ENCODE results near the gene FAM228A. TPM values are rescaled to one million over a fixed set of nuclear protein-coding genes. Genes with fewer than 3 reads are reported as not detected.

Gene FAM228A
- total and polyA plus RNA-seq, 2 donors (not counting 1 experiment from before 2014, with no cell fraction given): 0.07 TPM; not detected in 1

GRCh38 chr2:24239553-24239952, 64.7 kb downstream of the FAM228A start:
- ChIA-PET CTCF (no interaction called here), POLR2A (no interaction called here)
- Mint-ChIP-seq H3K4me3 (no peak overlapping the region), H3K27ac (no peak overlapping the region), H3K27me3 (no peaks in the 10 kb centered on the region), H3K9me3 (ENCODE audit: insufficient read depth) (no peaks in the 10 kb centered on the region), H3K4me1 (peaks cover 2% of the 10 kb centered on the region)
- intact Hi-C loops (cut with micrococcal nuclease): no loop called here
- H3K27me3 ChIP-seq (replicated peaks in 1 of 4; ENCODE audit: control extremely low read depth in 1 of 4, control insufficient read depth in 3 of 4, insufficient read depth in 4 of 4, low read length in 3 of 4): no peaks in the 10 kb centered on the region
- no peak overlapping the region for H3K4me3 ChIP-seq (ENCODE audit: control extremely low read depth in 1 of 5, extremely low read depth in 1 of 5, insufficient read depth in 1 of 5, low read depth in 2 of 5, low read length in 4 of 5)
- DNase-seq (no peak), ATAC-seq (ENCODE audit: low read depth) (no peak)
- no CpG with 5 or more reads among the region's 1 CpG for WGBS (ENCODE audit: insufficient coverage)
- no peak for TF ChIP-seq EZH2 (IDR thresholded peaks at IDR 0.05; ENCODE audit: borderline replicate concordance, insufficient read depth, low read depth, low read length, poor library complexity, severe bottlenecking)
- TF ChIP-seq CTCF (IDR thresholded peaks at IDR 0.05): no peak
- H4K20me1 ChIP-seq (ENCODE audit: control insufficient read depth, insufficient read depth, low read length, poor library complexity, severe bottlenecking): no peaks in the 10 kb centered on the region
- no peak overlapping the region for H3K4me2 ChIP-seq (replicated peaks; ENCODE audit: low read depth, low read length, poor library complexity, severe bottlenecking)
- H3K79me2 ChIP-seq (ENCODE audit: control insufficient read depth, insufficient read depth, low read length): no peaks in the 10 kb centered on the region
- no peak overlapping the region for H3K9ac ChIP-seq (ENCODE audit: low read length)
- peaks cover 0 to 55% of the 10 kb centered on the region in 2 experiments for H3K36me3 ChIP-seq (replicated peaks in 1 of 2; ENCODE audit: control extremely low read depth in 1 of 2, control insufficient read depth in 1 of 2, extremely low read depth in 1 of 2, insufficient read depth in 2 of 2, low read length in 1 of 2)
- no peak overlapping the region for H2AFZ ChIP-seq (ENCODE audit: insufficient read depth, low read depth, low read length, poor library complexity, severe bottlenecking)
- no peaks in the 10 kb centered on the region for H3K9me3 ChIP-seq (ENCODE audit: control extremely low read depth in 1 of 3, control insufficient read depth in 2 of 3, insufficient read depth in 1 of 3, low read length in 2 of 3)
- no peaks in the 10 kb centered on the region for H3K4me1 ChIP-seq (ENCODE audit: control insufficient read depth in 2 of 2, insufficient read depth in 2 of 2, low read length in 2 of 2)
- H3K27ac ChIP-seq (ENCODE audit: low read length in 2 of 2): no peak overlapping the region

Other genes starting within 250 kb of the FAM228A start
- 90.8 and 95.4 TPM in 2 replicates for gene ATAD2B, start 247.9 kb upstream of the FAM228A start, total RNA-seq
- 5.1 and 7.3 TPM in 2 replicates for gene ATAD2B, start 247.9 kb upstream of the FAM228A start, polyA plus RNA-seq
- 13.4 and 14.2 TPM in 2 replicates for gene UBXN2A, start 234.6 kb upstream of the FAM228A start, total RNA-seq
- gene UBXN2A, start 234.6 kb upstream of the FAM228A start, polyA plus RNA-seq: 2.7 and 2.8 TPM in 2 replicates
- gene MFSD2B, start 165.0 kb upstream of the FAM228A start, total RNA-seq: not detected in 2 replicates
- not detected in 2 replicates for gene MFSD2B, start 165.0 kb upstream of the FAM228A start, polyA plus RNA-seq
- gene WDCP, start 127.7 kb upstream of the FAM228A start, total RNA-seq: 21.6 and 22.3 TPM in 2 replicates
- gene WDCP, start 127.7 kb upstream of the FAM228A start, polyA plus RNA-seq: 2.2 and 3.9 TPM in 2 replicates
- 3.1 and 3.8 TPM in 2 replicates for gene FKBP1B, start 125.3 kb upstream of the FAM228A start, total RNA-seq
- 0.85 and 0.99 TPM in 2 replicates for gene FKBP1B, start 125.3 kb upstream of the FAM228A start, polyA plus RNA-seq
- gene SF3B6, start 98.7 kb upstream of the FAM228A start, total RNA-seq: 45.0 and 47.2 TPM in 2 replicates
- 48.4 and 71.6 TPM in 2 replicates for gene SF3B6, start 98.7 kb upstream of the FAM228A start, polyA plus RNA-seq
- 3.9 and 5.2 TPM in 2 replicates for gene TP53I3, start 90.2 kb upstream of the FAM228A start, total RNA-seq
- gene TP53I3, start 90.2 kb upstream of the FAM228A start, polyA plus RNA-seq: 7.3 and 8.0 TPM in 2 replicates
- gene PFN4, start 51.7 kb upstream of the FAM228A start, total RNA-seq: 0.39 and 0.66 TPM in 2 replicates
- gene PFN4, start 51.7 kb upstream of the FAM228A start, polyA plus RNA-seq: 0.13 and 0.39 TPM in 2 replicates
- gene FAM228B, start 51.6 kb upstream of the FAM228A start, total RNA-seq: 47.2 and 49.6 TPM in 2 replicates
- 9.8 and 13.4 TPM in 2 replicates for gene FAM228B, start 51.6 kb upstream of the FAM228A start, polyA plus RNA-seq
- 200 and 203 TPM in 2 replicates for gene ITSN2, start 185.5 kb downstream of the FAM228A start, total RNA-seq
- 107 and 108 TPM in 2 replicates for gene ITSN2, start 185.5 kb downstream of the FAM228A start, polyA plus RNA-seq

All from B cell (primary cell).